ENCODE data around the gene HLA-DMB.
"Not testable (repeated sequence)": the region's sequence is repeated elsewhere in the genome, so short reads cannot be mapped to it uniquely, and the experiment has no call there.

The HLA-DMB gene

GRCh38 chr6:32947552-32948465 lies 7.0 kb upstream of the HLA-DMB start:
- no peak overlapping the region for H3K9ac ChIP-seq (ENCODE audit: low read depth, low read length)
- no peaks in the 10 kb centered on the region for H3K36me3 ChIP-seq (ENCODE audit: insufficient read depth, low read length)
- peaks cover 5% of the 10 kb centered on the region; the same call in 1 of the 2 replicates for H3K4me1 ChIP-seq (ENCODE audit: insufficient read depth, low read length)
- no peaks in the 10 kb centered on the region for H3K9me3 ChIP-seq (ENCODE audit: control insufficient read depth, insufficient read depth, low read length)

- Histone ChIP-seq H3K9ac (ENCODE audit: low read depth, low read length) (no peak overlapping the region), H3K4me1 (ENCODE audit: insufficient read depth, low read length) (peaks cover 5% of the 10 kb centered on the region; the same call in 1 of the 2 replicates)
Measured at GRCh38 chr6:32946893-32947292, 6.1 kb upstream of the HLA-DMB start.

DNA sequence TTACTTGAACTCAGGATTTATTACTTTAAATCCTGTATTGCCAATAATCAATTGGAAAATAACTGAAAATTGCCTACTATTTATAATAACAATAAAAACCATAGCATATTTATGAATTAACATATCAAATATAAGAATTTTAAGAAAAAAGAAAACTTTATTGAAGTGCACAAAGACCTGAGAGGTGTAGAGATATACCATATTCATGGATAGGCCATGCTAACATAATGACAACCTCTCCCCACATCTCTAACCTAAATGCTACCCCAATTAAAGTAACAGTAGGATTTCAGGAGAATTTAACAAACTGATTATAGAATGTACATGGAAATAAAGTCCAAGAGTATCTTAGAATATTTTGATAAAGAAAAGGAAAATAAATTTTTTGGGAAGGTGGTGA lies 5.1 kb upstream of the HLA-DMB start:
- Histone ChIP-seq H3K9ac (ENCODE audit: low read depth, low read length) (no peak overlapping the region), H3K36me3 (ENCODE audit: insufficient read depth, low read length) (no peaks in the 10 kb centered on the region), H3K4me1 (ENCODE audit: insufficient read depth, low read length) (peaks cover 5% of the 10 kb centered on the region; the same call in 1 of the 2 replicates), H3K9me3 (ENCODE audit: control insufficient read depth, insufficient read depth, low read length) (no peaks in the 10 kb centered on the region)

More at GRCh38 chr6:32946893-32947292, 6.1 kb upstream of the HLA-DMB start:
- Histone ChIP-seq H3K9me3 (ENCODE audit: control insufficient read depth, insufficient read depth, low read length) (no peaks in the 10 kb centered on the region), H3K36me3 (ENCODE audit: insufficient read depth, low read length) (no peaks in the 10 kb centered on the region)

- no peaks in the 10 kb centered on the region for H3K9me3 ChIP-seq (ENCODE audit: control insufficient read depth, insufficient read depth, low read length)
- no peaks in the 10 kb centered on the region for H3K36me3 ChIP-seq (ENCODE audit: insufficient read depth, low read length)
- peaks cover 5% of the 10 kb centered on the region; the same call in 1 of the 2 replicates for H3K4me1 ChIP-seq (ENCODE audit: insufficient read depth, low read length)
- no peak overlapping the region for H3K9ac ChIP-seq (ENCODE audit: low read depth, low read length)
Measured at GRCh38 chr6:32945108-32945760, 4.4 kb upstream of the HLA-DMB start.

- no peak overlapping the region for H3K9ac ChIP-seq (ENCODE audit: low read depth, low read length)
- no peaks in the 10 kb centered on the region for H3K36me3 ChIP-seq (ENCODE audit: insufficient read depth, low read length)
- peaks cover 5% of the 10 kb centered on the region; the same call in 1 of the 2 replicates for H3K4me1 ChIP-seq (ENCODE audit: insufficient read depth, low read length)
Measured at GRCh38 chr6:32943864-32944649, 3.2 kb upstream of the HLA-DMB start.

GRCh38 chr6:32942555-32943123 lies 1.8 kb upstream of the HLA-DMB start:
- not testable (repeated sequence) for H3K36me3 ChIP-seq (ENCODE audit: insufficient read depth, low read length); H3K4me1 ChIP-seq (ENCODE audit: insufficient read depth, low read length); H3K9me3 ChIP-seq (ENCODE audit: control insufficient read depth, insufficient read depth, low read length); H3K9ac ChIP-seq (ENCODE audit: low read depth, low read length)

More at GRCh38 chr6:32943864-32944649, 3.2 kb upstream of the HLA-DMB start:
- H3K9me3 ChIP-seq (ENCODE audit: control insufficient read depth, insufficient read depth, low read length), result no peaks in the 10 kb centered on the region

DNA sequence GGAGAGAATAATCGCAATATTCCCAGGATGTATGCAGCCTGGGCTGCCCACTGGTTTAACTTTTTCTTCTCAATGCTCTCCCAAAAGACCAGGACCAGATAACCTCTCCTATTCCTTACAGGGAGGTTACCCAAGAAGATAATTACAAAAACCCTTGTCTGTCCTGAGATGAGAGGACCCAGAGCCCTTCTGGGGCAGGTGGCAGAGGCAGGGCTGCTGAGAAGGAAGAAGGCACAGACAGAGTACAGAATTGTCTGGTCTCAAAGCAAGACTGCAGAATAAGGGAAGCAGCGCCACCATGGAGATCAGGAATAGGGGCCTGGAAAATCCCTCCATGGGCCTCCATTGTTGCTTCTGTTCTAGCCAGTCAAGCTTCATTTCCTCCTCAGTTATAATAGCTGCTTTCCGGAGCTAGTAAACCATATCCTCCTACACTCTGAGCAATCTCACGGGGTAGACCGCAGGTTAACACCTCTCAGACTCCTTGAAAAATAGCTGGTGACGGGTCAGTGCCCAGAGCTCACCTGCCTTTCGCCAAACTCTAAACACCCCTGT lies 463 bp upstream of the HLA-DMB start:
- Histone ChIP-seq H3K9ac (ENCODE audit: low read depth, low read length) (no peak overlapping the region), H3K9me3 (ENCODE audit: control insufficient read depth, insufficient read depth, low read length) (no peaks in the 10 kb centered on the region), H3K4me1 (ENCODE audit: insufficient read depth, low read length) (no peaks in the 10 kb centered on the region), H3K36me3 (ENCODE audit: insufficient read depth, low read length) (no peaks in the 10 kb centered on the region; the same call in 1 of the 2 replicates)

- no peak overlapping the region for H3K9ac ChIP-seq (ENCODE audit: low read depth, low read length)
- no peaks in the 10 kb centered on the region for H3K9me3 ChIP-seq (ENCODE audit: control insufficient read depth, insufficient read depth, low read length)
- H3K36me3 ChIP-seq (ENCODE audit: insufficient read depth, low read length), result no peaks in the 10 kb centered on the region; the same call in 1 of the 2 replicates
- no peaks in the 10 kb centered on the region for H3K4me1 ChIP-seq (ENCODE audit: insufficient read depth, low read length)
Measured at GRCh38 chr6:32938494-32938893, 2.3 kb downstream of the HLA-DMB start.

GRCh38 chr6:32937230-32937633 lies 3.6 kb downstream of the HLA-DMB start:
- no peaks in the 10 kb centered on the region for H3K9me3 ChIP-seq (ENCODE audit: control insufficient read depth, insufficient read depth, low read length)
- H3K4me1 ChIP-seq (ENCODE audit: insufficient read depth, low read length), result no peaks in the 10 kb centered on the region
- H3K36me3 ChIP-seq (ENCODE audit: insufficient read depth, low read length), result no peaks in the 10 kb centered on the region; the same call in 1 of the 2 replicates
- H3K9ac ChIP-seq (ENCODE audit: low read depth, low read length), result no peak overlapping the region

- Histone ChIP-seq H3K36me3 (ENCODE audit: insufficient read depth, low read length) (no peaks in the 10 kb centered on the region; the same call in 1 of the 2 replicates), H3K9me3 (ENCODE audit: control insufficient read depth, insufficient read depth, low read length) (no peaks in the 10 kb centered on the region), H3K4me1 (ENCODE audit: insufficient read depth, low read length) (no peaks in the 10 kb centered on the region), H3K9ac (ENCODE audit: low read depth, low read length) (no peak overlapping the region)
Measured at GRCh38 chr6:32936239-32937152, 4.3 kb downstream of the HLA-DMB start.

DNA sequence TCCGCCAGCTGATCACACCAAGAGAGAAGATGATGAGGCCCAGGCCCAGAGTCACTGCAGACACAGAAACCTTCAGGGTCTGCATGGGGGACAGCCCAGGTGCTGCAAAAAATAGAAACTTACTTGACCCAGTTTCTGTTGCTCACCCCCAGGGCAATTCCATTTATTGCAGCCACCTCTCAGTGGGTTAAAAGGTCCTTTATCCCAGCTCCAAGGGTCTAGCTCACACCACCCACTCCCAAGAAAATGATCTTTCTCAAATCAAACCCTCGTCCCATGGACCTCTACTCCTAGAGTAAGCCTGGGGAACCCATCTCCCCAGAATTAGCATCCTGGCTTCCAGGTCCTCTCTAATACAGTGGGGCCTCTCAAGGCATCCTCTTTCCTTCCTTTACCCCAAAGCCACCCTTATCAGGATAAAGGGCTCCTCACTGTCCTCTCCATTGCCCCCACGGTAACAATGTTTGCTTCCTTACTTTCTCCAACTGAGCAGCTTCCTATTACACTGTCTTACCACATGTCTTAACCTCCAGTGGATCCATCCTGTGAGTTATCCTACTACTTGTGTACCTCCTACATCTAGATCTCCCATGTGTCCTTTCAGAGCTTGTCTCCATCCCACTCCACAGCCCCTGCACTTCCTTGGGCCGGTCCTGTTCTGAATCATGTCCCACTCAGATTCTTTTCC lies 5.1 kb downstream of the HLA-DMB start:
- Histone ChIP-seq H3K36me3 (ENCODE audit: insufficient read depth, low read length) (no peaks in the 10 kb centered on the region; the same call in 1 of the 2 replicates), H3K9me3 (ENCODE audit: control insufficient read depth, insufficient read depth, low read length) (no peaks in the 10 kb centered on the region), H3K4me1 (ENCODE audit: insufficient read depth, low read length) (no peaks in the 10 kb centered on the region), H3K9ac (ENCODE audit: low read depth, low read length) (no peak overlapping the region)

GRCh38 chr6:32933661-32934085 lies 7.2 kb downstream of the HLA-DMB start:
- no peaks in the 10 kb centered on the region for H3K9me3 ChIP-seq (ENCODE audit: control insufficient read depth, insufficient read depth, low read length)
- no peak overlapping the region for H3K9ac ChIP-seq (ENCODE audit: low read depth, low read length)
- no peaks in the 10 kb centered on the region for H3K4me1 ChIP-seq (ENCODE audit: insufficient read depth, low read length)
- H3K36me3 ChIP-seq (ENCODE audit: insufficient read depth, low read length), result no peaks in the 10 kb centered on the region; the same call in 1 of the 2 replicates

All from ES-I3 (cell line).